Peyer's patch (tissue), 4 donors: ENCODE results near the gene LAMA4.

Source experiments
- POLR2A ChIP-seq, 2 donors: fragments of 450-650 bp; IDR thresholded peaks; one replicate each; pipeline ENCODE4 v1.5.1; 2017; ENCODE audit warnings: antibody characterized with exemption in 2 of 2, mild to moderate bottlenecking in 2 of 2, moderate library complexity in 2 of 2
- TF ChIP-seq, protein P1 (sequence below), 6 experiments: fragments of 450-650 bp in 4 of 6; fragments of 200-600 bp in 2 of 6; sonication (generic) in 1 of 6; IDR thresholded peaks; one replicate each; pipeline ENCODE4 v1.5.1; 2017 to 2019; ENCODE audit warnings: antibody characterized with exemption in 6 of 6, mild to moderate bottlenecking in 3 of 6, moderate library complexity in 1 of 6

DNA sequence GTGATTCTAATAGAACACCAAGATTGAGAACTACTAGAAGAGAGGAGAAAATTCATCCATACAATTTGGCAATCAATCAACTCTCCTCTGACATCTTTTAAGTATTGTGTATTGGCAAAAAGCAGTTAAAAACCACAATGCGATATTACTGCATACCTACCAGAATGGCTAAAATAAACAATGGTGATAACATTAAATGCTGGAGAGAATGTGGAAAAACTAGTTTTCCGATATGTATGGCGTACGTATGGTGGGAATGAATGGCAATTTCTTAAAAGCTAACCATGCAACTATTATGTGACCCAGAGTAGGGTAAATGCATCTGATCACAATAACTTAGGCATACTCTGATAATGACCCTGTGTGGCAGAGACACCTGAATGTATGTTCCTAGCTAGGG is 29.3 kb upstream of the LAMA4 start:
- TF ChIP-seq POLR2A (IDR thresholded peaks at IDR 0.05): no peak
- TF ChIP-seq, protein P1, sequence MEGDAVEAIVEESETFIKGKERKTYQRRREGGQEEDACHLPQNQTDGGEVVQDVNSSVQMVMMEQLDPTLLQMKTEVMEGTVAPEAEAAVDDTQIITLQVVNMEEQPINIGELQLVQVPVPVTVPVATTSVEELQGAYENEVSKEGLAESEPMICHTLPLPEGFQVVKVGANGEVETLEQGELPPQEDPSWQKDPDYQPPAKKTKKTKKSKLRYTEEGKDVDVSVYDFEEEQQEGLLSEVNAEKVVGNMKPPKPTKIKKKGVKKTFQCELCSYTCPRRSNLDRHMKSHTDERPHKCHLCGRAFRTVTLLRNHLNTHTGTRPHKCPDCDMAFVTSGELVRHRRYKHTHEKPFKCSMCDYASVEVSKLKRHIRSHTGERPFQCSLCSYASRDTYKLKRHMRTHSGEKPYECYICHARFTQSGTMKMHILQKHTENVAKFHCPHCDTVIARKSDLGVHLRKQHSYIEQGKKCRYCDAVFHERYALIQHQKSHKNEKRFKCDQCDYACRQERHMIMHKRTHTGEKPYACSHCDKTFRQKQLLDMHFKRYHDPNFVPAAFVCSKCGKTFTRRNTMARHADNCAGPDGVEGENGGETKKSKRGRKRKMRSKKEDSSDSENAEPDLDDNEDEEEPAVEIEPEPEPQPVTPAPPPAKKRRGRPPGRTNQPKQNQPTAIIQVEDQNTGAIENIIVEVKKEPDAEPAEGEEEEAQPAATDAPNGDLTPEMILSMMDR (IDR thresholded peaks at IDR 0.05): no peak
